GM19324 (cell line): ENCODE measurements around the gene C8G.

ENCODE experiments used
- ATAC-seq: cut with Tn5 transposase; IDR thresholded peaks from one replicate; pipeline ENCODE4 v1.9.1; 2021; ENCODE audit warnings: mild to moderate bottlenecking, moderate library complexity; ENCODE audit not compliant: unreplicated experiment, low FRiP score

The C8G gene

GRCh38 chr9:136964833-136965422 lies 19.9 kb downstream of the C8G start:
- no peak for ATAC-seq

DNA sequence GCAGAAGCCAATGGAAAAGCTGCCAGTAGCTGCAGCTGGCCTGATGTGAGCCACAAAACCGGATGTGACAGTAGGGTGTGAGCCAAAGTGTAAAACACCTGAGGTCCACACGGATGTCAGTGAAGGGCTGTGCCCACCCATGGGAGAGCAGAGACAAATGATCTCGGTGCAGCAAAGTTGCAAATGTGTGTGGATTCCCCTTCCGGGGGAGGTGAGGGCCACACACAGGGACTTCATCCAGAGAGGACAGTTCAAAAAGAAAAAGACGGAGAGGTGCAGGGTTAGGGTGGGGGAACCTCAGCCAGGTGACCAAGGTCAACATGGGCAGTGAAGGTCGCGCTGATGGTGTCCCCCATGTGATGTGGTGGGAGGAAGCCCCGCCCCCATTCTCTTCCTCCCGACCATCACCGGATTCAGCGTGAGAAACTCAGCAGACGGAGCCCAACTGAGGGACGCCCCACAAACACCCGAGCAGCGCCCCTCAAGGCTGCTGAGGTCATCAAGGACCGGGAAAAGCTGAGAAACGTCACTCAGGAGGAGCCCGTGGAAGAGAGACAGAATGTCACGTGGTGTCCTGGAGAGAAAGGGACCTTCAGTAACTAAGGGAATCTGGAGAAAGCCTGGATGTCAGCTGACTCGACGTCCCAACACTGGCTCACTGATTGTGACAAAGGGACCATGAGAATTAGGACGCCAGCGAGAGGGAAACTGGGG lies 20.9 kb downstream of the C8G start:
- ATAC-seq = no peak

DNA sequence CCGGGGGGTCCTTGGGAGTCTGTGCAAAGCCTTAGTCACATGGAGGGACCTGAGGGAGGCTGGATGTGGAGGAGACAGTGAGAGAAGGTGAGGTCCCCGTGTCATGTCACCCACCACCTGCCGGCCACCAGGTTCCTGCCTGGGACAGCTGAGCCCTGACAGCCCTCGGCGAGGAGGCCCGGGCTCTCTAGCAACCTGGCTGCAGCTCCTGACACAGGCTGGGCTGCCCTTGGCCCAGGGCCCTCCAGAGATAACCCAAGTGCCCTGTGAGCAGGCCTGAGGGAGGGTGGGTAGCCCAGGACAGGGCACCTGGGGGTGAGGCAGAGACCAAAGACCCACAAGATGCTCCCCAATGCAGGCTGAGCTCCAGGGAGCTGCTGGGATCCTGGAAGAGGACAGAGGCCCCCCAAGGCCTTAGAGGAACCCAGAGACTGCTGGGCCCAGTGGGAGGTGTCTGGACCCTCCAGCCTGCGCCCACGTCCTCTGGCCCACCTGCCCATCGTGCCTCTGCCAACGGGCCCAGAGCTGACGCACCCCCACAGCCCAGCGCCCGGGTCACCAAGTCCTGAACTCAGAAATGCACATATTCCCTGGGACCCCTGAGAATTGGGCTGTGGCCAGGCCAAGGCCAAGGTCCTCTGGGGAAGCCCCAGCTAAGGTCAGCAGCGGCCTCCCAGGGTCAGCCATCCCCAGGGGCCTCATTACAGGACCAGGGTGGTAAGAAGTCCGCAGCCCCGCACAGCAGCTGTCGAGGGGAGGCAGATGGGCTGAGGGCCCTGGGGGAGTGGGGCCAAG lies 23.5 kb downstream of the C8G start:
- no peak for ATAC-seq

DNA sequence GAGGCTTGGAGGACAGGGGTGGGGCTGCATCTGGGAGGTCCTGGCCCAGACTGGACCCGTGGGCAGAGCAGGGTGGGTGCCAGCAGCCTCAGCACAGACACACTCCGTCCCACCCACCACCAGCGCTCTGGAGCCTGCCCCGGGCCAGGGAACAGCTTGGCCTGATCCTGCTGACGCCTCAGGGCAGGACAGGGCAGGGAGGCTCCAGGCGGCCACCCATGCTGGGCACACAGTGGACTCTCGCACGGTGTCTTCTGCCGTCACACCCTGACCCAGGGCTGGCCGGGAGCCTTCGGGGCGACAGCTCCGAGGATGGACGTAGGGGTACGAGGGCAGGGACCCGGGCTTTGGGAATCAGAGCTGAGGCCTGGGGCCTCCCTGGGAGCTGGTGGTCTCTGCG lies 24.1 kb downstream of the C8G start:
- no peak for ATAC-seq

- no peak for ATAC-seq
These were observed 24.7 kb downstream of the C8G start for GRCh38 chr9:136969774-136970173.

GRCh38 chr9:136970361-136970760 lies 25.3 kb downstream of the C8G start:
- ATAC-seq = no peak

DNA sequence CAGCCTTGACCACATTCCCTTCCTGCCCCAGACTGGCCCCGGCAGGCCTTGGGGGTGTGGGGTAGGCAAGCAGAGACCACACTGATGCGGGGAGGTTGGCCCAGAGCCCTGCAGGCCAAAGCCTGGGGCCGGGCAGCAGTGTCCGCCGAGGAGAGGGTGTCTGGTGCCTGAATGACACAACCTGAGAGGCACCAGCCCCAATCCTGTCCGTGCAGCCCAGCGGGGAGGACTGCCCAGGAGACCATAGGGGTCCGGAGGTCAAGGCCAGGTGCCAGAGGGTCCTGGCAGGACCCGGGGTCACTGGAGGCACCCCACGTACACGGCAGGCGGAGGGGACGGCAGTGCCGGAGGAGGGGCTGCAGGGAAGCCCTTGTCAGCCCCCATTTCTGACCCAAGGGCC lies 26.7 kb downstream of the C8G start:
- no peak for ATAC-seq

GRCh38 chr9:136972335-136972734 lies 27.3 kb downstream of the C8G start:
- no peak for ATAC-seq

DNA sequence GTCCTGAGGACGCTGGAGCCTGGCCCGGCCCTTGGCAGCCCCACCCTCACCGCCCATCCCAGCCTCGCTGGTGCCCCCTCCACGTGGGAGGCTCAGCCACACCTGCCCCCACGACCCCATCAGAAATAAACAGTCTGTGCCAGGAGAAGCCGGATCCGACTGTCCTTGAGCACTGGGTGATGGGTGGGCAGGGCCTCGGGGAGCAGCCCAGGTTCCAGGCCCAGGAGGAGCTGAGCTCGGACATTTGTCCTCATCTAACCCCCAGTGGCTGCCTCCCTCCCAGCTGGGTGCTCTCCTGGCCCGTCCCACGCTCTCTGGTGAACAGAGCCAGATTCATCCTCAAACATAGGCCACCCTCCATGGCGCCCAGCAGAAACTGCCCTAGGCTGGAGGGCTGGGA lies 27.7 kb downstream of the C8G start:
- ATAC-seq = no peak

DNA sequence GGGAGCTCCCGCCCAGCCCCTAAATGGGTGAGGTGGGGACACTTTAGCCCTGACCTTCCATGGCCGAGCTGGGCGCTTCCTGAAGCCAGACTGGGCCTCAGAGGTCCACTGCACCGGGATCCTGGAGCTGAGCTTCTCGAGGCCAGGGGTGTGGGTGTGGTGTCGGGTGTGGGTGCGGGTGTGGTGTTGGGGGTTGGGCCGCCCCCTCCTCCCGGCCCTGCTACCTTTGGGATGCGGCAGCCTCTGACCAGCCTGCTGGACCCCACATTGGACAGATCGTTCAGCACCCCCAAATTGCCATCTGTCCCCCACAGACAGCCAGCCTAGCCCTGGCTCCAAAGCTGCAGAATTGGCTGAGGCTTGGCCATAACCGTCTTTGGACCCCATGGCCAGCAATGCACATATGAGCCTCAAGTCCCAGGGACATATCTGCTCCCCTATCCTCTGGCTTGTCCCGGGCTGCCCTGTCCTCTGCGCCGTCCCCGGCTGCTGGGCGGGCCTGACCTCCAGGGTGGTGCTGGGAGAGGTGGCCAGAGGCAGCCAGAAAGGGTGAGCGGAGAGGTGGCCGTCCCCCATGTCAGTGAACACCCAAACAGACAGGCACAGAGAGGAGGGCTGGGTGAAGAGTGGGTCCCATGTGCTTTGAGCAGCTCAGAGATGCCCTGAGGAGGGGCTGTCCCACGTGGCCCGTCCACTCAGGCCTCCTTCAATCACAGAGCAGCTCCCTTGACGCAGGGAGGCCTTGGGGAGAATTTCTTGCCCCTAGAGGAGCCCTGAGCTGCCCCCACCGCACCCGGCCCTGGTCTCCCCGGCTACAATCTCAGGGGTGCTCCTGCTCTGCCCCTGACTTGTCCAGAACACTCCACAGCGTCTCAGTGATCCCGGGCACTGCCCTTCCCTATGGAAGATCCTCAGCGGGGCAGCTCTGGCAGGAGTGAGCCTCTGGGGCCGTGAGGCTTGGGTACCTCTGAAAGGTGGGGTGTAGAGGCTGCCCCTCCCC lies 28.9 kb downstream of the C8G start:
- no peak for ATAC-seq

GRCh38 chr9:136974817-136975535 lies 29.9 kb downstream of the C8G start:
- no peak for ATAC-seq

DNA sequence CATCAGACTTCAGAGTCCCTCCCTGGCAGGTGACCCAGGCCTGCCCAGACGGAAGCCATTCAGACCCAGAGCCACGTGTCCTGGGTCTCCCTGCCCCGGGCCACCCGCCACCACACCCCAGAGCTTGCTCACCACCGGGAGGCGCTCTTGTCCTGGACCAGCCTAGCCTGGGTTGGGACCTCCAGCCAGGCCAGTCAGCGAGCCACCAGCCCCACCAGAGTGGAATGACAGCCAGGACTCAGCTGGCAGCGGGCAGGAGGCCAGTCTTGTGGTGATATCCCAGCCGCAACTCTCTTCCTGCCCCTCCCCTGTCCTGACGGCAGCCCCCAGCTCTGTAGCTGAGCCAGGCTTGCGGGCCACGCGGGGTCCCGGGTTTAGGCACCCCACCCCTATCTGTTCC lies 30.6 kb downstream of the C8G start:
- ATAC-seq = no peak

- no peak for ATAC-seq
These were observed 32.2 kb downstream of the C8G start, which contains the start of gene PTGDS for GRCh38 chr9:136977223-136977622. PTGDS (plus strand) TSS chr9:136977504; CDS start chr9:136977579, 75 bp downstream.

DNA sequence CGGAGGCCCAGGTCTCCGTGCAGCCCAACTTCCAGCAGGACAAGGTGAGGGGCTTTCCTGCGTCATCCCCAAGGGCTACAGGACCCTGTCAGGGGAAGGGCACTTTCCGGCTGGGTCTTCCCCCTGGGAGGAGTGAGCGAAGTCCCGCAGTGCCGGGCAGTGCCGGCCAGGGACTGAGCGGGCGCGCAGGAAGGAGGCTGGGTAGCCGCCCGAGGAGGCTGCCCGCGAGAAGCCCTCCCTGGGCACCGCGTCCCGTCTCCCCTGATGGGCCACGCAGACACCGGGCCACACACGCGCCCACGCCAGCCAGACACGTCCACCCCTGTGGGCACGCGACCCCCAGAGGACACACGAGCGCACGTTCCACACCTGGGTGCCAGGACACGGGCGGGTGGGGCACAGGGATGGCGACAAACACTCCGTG lies 32.6 kb downstream of the C8G start:
- ATAC-seq = no peak

DNA sequence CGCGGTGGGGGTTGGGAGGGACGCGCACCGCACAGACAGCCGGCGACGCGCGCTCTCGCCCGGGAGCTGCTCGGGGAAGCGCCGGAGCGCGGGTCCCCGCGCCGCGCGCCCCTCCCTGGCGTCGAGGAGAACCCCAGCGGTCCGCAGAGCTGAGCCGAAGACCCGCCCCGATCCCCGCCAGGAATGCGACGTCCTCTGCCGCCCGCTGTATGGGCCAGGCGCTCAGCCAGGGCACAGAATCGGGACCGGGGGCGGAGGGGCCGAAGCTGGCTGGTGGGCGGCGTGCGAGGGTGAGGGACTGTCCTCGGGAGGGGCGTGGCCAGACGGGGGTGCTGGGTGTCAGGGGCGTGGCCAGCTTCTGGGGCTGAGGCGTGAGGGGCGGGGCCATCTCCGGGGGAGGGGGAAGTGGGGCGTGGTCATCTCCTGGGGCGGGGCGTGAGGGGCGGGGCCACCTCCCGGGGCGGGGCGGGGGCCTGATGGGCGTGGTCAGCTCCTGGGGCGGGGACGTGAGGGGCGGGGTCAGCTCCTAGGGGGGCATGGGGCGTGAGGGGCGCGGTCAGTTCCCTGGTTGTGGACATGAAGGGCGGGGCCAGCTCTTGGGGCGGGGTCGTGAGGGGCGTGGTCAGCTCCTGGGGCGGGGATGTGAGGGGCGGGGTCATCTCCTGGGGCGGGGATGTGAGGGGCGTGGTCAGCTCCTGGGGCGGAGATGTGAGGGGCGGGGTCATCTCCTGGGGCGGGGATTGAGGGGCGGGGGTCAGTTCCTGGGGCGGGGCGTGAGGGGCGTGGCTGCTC lies 33.2 kb downstream of the C8G start:
- no peak for ATAC-seq

- ATAC-seq = no peak
These were observed 34.0 kb downstream of the C8G start for GRCh38 chr9:136978865-136979544.

DNA sequence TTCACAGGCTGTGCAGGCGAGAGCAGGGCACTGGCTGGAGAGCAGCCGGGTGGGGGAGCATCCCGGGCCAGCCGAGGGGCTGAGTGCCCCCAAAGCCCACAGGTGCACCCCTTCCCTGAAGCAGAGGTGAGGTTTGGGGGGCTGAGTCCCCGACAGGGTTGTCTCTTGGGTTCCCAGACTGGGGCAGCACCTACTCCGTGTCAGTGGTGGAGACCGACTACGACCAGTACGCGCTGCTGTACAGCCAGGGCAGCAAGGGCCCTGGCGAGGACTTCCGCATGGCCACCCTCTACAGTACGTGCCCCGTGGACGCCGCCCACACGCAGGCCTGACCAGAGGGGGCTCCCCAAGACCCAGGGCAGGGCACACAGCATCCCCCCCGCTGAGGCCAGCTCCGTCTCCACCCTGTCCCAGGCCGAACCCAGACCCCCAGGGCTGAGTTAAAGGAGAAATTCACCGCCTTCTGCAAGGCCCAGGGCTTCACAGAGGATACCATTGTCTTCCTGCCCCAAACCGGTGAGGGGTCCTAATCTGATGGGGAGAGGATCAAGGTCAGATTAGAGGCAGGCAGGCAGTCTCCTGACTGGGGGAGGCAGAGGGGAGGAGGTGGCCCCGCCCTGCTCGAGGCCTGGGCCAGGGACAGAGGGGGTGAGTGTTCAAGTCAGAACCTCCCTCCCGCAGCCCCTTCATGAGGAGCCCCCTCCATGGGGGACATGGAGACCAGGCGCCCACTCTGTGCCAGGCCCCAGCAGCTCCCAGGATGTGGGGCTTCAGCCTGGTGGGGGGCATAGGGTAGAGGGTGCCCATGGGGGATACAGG lies 34.9 kb downstream of the C8G start:
- no peak for ATAC-seq
